ENCODE data around the gene PRKG1. TPM values are rescaled to one million over a fixed set of nuclear protein-coding genes. Genes with fewer than 3 reads are reported as not detected.

Gene PRKG1
- total and polyA plus RNA-seq, 4 donors = 0.46 to 5.1 (median 1.5) TPM

DNA sequence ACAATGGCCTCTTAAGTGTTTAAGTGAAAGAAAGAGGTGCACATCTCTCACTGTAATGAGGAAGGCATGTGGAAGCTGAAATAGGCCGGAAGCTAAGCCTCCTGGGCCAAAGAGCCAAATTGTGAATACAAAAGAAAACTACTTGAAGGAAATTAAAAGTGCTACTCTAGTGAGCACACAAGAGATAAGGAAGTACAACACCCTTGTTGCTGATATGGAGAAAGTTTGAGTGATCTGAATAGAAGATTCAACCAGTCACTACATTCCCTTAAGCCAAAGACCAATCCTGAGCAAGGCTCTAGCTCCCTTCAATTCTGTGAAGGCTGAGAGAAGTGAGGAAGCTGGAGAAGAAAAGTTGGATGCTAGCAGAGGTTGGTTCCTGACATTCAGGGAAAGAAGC, 1248.0 kb downstream of the PRKG1 start:
- Histone ChIP-seq H3K9me3 (ENCODE audit: control insufficient read depth in 4 of 4, low read length in 3 of 4) (no peaks in the 10 kb centered on the region), H3K4me1 (ENCODE audit: control insufficient read depth in 4 of 4, insufficient read depth in 4 of 4, low read length in 3 of 4) (no peaks in the 10 kb centered on the region), H3K27ac (ENCODE audit: low read depth in 1 of 2, low read length in 2 of 2) (no peak overlapping the region), H3K9ac (ENCODE audit: low read depth in 1 of 2, low read length in 2 of 2) (no peak overlapping the region), H3K27me3 (ENCODE audit: control insufficient read depth in 4 of 4, insufficient read depth in 4 of 4, low read length in 3 of 4) (peaks cover 0 to 5% (median 0%) of the 10 kb centered on the region in 4 donors), H3K36me3 (ENCODE audit: control insufficient read depth in 4 of 4, insufficient read depth in 3 of 4, low read depth in 1 of 4, low read length in 3 of 4) (no peaks in the 10 kb centered on the region), H3K4me3 (ENCODE audit: low read depth in 1 of 3, low read length in 3 of 3) (no peak overlapping the region)
- 80% methylated on average over 1 of the region's 1 CpG for WGBS
- no peak for DNase-seq (ENCODE audit: low spot score)
- TF ChIP-seq FOXA1 (IDR thresholded peaks at IDR 0.05) (no peak), FOXA2 (IDR thresholded peaks at IDR 0.05) (no peak), GABPA (IDR thresholded peaks at IDR 0.05 in 1 of 2, conservative IDR thresholded peaks at IDR 0.05 in 1 of 2) (no peak), HNF4A (conservative IDR thresholded peaks at IDR 0.05) (no peak), NR2F2 (IDR thresholded peaks at IDR 0.05) (no peak), EGR1 (IDR thresholded peaks at IDR 0.05; ENCODE audit: low read depth in 2 of 2) (no peak), YY1 (IDR thresholded peaks at IDR 0.05) (no peak), TAF1 (conservative IDR thresholded peaks at IDR 0.05) (no peak), JUND (IDR thresholded peaks at IDR 0.05) (no peak), SP1 (IDR thresholded peaks at IDR 0.05) (no peak), HNF4G (IDR thresholded peaks at IDR 0.05) (no peak), RXRA (IDR thresholded peaks at IDR 0.05) (no peak), RAD21 (IDR thresholded peaks at IDR 0.05) (no peak)
- TF ChIP-seq, protein P1, sequence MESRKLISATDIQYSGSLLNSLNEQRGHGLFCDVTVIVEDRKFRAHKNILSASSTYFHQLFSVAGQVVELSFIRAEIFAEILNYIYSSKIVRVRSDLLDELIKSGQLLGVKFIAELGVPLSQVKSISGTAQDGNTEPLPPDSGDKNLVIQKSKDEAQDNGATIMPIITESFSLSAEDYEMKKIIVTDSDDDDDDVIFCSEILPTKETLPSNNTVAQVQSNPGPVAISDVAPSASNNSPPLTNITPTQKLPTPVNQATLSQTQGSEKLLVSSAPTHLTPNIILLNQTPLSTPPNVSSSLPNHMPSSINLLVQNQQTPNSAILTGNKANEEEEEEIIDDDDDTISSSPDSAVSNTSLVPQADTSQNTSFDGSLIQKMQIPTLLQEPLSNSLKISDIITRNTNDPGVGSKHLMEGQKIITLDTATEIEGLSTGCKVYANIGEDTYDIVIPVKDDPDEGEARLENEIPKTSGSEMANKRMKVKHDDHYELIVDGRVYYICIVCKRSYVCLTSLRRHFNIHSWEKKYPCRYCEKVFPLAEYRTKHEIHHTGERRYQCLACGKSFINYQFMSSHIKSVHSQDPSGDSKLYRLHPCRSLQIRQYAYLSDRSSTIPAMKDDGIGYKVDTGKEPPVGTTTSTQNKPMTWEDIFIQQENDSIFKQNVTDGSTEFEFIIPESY (IDR thresholded peaks at IDR 0.05) = no peak
- TF ChIP-seq, protein P2, sequence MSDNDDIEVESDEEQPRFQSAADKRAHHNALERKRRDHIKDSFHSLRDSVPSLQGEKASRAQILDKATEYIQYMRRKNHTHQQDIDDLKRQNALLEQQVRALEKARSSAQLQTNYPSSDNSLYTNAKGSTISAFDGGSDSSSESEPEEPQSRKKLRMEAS (IDR thresholded peaks at IDR 0.05) = no peak
- TF ChIP-seq, protein P3, sequence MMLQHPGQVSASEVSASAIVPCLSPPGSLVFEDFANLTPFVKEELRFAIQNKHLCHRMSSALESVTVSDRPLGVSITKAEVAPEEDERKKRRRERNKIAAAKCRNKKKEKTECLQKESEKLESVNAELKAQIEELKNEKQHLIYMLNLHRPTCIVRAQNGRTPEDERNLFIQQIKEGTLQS (IDR thresholded peaks at IDR 0.05) = no peak
- TF ChIP-seq, protein P4, sequence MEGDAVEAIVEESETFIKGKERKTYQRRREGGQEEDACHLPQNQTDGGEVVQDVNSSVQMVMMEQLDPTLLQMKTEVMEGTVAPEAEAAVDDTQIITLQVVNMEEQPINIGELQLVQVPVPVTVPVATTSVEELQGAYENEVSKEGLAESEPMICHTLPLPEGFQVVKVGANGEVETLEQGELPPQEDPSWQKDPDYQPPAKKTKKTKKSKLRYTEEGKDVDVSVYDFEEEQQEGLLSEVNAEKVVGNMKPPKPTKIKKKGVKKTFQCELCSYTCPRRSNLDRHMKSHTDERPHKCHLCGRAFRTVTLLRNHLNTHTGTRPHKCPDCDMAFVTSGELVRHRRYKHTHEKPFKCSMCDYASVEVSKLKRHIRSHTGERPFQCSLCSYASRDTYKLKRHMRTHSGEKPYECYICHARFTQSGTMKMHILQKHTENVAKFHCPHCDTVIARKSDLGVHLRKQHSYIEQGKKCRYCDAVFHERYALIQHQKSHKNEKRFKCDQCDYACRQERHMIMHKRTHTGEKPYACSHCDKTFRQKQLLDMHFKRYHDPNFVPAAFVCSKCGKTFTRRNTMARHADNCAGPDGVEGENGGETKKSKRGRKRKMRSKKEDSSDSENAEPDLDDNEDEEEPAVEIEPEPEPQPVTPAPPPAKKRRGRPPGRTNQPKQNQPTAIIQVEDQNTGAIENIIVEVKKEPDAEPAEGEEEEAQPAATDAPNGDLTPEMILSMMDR (IDR thresholded peaks at IDR 0.05; ENCODE audit: low read depth, low read length, missing input control) = no peak
- TF ChIP-seq, protein P5, sequence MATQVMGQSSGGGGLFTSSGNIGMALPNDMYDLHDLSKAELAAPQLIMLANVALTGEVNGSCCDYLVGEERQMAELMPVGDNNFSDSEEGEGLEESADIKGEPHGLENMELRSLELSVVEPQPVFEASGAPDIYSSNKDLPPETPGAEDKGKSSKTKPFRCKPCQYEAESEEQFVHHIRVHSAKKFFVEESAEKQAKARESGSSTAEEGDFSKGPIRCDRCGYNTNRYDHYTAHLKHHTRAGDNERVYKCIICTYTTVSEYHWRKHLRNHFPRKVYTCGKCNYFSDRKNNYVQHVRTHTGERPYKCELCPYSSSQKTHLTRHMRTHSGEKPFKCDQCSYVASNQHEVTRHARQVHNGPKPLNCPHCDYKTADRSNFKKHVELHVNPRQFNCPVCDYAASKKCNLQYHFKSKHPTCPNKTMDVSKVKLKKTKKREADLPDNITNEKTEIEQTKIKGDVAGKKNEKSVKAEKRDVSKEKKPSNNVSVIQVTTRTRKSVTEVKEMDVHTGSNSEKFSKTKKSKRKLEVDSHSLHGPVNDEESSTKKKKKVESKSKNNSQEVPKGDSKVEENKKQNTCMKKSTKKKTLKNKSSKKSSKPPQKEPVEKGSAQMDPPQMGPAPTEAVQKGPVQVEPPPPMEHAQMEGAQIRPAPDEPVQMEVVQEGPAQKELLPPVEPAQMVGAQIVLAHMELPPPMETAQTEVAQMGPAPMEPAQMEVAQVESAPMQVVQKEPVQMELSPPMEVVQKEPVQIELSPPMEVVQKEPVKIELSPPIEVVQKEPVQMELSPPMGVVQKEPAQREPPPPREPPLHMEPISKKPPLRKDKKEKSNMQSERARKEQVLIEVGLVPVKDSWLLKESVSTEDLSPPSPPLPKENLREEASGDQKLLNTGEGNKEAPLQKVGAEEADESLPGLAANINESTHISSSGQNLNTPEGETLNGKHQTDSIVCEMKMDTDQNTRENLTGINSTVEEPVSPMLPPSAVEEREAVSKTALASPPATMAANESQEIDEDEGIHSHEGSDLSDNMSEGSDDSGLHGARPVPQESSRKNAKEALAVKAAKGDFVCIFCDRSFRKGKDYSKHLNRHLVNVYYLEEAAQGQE (IDR thresholded peaks at IDR 0.05) = no peak
